ENCODE data around the gene FST. TPM values are rescaled to one million over a fixed set of nuclear protein-coding genes. Genes with fewer than 3 reads are reported as not detected.

Gene FST
- total RNA-seq, 6 experiments from 2014 or later: 13.1 to 28.2 (median 15.3) TPM

GRCh38 chr5:53446908-53447307 is 33.5 kb upstream of the FST start:
- H3K27me3 ChIP-seq: no peaks in the 10 kb centered on the region
- intact Hi-C loops (cut with DNase I): no loop called here
- DNase-seq (no peak), ATAC-seq (no peak)
- no peaks in the 10 kb centered on the region for H3K36me3 ChIP-seq
- H3K4me3 ChIP-seq: no peak overlapping the region
- TF ChIP-seq, protein P1, sequence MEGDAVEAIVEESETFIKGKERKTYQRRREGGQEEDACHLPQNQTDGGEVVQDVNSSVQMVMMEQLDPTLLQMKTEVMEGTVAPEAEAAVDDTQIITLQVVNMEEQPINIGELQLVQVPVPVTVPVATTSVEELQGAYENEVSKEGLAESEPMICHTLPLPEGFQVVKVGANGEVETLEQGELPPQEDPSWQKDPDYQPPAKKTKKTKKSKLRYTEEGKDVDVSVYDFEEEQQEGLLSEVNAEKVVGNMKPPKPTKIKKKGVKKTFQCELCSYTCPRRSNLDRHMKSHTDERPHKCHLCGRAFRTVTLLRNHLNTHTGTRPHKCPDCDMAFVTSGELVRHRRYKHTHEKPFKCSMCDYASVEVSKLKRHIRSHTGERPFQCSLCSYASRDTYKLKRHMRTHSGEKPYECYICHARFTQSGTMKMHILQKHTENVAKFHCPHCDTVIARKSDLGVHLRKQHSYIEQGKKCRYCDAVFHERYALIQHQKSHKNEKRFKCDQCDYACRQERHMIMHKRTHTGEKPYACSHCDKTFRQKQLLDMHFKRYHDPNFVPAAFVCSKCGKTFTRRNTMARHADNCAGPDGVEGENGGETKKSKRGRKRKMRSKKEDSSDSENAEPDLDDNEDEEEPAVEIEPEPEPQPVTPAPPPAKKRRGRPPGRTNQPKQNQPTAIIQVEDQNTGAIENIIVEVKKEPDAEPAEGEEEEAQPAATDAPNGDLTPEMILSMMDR (IDR thresholded peaks at IDR 0.05): no peak
- no peak for TF ChIP-seq POLR2A (IDR thresholded peaks at IDR 0.05)
- no peak overlapping the region for H3K27ac ChIP-seq
- no peaks in the 10 kb centered on the region for H3K4me1 ChIP-seq
- H3K9me3 ChIP-seq: no peaks in the 10 kb centered on the region
- WGBS (ENCODE audit: insufficient coverage, low coverage, low lambda C conversion rate, missing lambda C conversion rate): 93% methylated on average over 2 of the region's 2 CpGs

DNA sequence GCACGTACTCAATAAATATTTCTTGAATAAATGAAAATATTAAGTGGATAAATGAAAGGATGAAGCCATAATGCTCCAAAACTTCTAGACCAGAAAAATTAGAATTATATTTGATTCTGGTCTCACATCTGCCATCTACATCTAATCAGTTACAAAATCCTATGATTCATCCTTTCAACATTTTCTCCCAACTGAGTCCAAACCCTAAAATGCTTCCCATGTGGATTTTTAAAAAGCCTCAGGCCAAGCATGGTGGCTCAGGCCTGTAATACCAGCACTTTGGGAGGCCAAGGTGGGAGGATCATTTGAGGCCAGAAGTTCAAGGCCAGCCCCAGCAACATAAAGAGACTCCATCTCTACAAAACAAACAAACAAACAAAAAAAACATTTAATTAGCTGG is 31.6 kb upstream of the FST start:
- Histone ChIP-seq H3K4me1 (no peaks in the 10 kb centered on the region), H3K36me3 (no peaks in the 10 kb centered on the region), H3K9me3 (no peaks in the 10 kb centered on the region), H3K27ac (no peak overlapping the region), H3K4me3 (no peak overlapping the region), H3K27me3 (no peaks in the 10 kb centered on the region)
- DNase-seq: no peak
- 80% methylated on average over 1 of the region's 1 CpG for WGBS (ENCODE audit: insufficient coverage, low coverage, low lambda C conversion rate, missing lambda C conversion rate)
- ATAC-seq: no peak
- TF ChIP-seq POLR2A (IDR thresholded peaks at IDR 0.05): no peak
- TF ChIP-seq, protein P1 (IDR thresholded peaks at IDR 0.05): no peak
- intact Hi-C loops (cut with DNase I): no loop called here

DNA sequence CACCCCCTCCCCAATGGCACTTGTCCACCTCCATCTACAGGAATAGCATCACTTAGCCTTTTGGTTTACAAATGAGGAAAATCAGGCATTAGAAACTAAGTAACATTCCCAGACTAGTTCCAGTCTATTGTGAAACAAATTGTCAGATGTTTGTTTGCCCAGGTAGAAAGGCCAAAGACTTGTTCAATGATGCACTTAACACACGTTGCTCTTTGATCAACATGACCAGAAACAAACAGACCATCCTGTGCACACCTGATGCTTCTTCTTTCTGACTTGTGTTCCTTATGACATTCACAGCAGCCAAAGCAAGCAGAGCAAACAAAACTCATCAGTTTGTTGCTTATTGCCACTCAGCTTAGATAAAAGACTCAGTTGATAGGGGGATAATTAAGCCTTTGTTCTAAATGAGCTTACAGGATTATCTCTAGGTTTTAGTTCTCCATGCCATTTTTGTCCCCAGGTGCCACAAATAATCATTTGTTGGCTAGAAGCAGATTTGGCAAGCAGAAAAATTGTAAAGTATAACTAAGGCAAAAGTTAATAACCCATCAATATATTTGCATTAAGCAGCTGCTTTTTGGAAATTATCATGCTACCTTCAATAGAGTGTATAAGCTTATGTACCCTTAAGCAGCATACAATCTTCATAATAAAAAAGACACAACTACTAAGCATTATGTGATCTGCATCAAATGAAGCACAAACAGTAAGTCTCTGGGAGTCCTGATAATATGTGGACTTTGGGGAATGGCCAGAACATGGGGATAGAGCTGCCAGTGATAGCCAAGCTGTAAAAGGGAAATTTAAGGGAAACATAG is 26.3 kb upstream of the FST start:
- 0% methylated on average over 1 of the region's 1 CpG for WGBS (ENCODE audit: insufficient coverage, low coverage, low lambda C conversion rate, missing lambda C conversion rate)
- TF ChIP-seq POLR2A (IDR thresholded peaks at IDR 0.05): no peak
- TF ChIP-seq, protein P1 (IDR thresholded peaks at IDR 0.05): no peak
- DNase-seq (no peak), ATAC-seq (peak; percentile 73 to 84 (median 78))
- Histone ChIP-seq H3K4me1 (no peaks in the 10 kb centered on the region), H3K27me3 (no peaks in the 10 kb centered on the region), H3K27ac (peak overlapping the region in 1 of 3 donors; percentile 2), H3K9me3 (no peaks in the 10 kb centered on the region), H3K36me3 (no peaks in the 10 kb centered on the region), H3K4me3 (no peak overlapping the region)
- intact Hi-C loops (cut with DNase I): no loop called here

DNA sequence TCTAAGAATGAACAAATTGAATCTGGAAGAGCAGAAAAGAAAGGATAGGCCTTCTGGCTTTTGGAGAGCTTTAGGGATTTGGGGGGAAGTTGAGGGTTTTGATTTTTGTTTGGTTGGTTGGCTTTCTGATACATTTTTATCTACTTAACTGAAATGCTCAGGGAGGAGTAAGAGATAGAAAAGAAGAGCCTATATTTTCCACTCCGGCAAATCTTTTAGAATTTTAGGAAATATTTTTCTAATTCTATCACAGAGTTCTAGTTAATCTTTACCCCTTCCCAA is 25.8 kb upstream of the FST start:
- no peaks in the 10 kb centered on the region for H3K9me3 ChIP-seq
- 90% methylated on average over 1 of the region's 1 CpG for WGBS (ENCODE audit: insufficient coverage, low coverage, low lambda C conversion rate, missing lambda C conversion rate)
- no peaks in the 10 kb centered on the region for H3K36me3 ChIP-seq
- H3K27ac ChIP-seq: no peak overlapping the region
- H3K4me1 ChIP-seq: no peaks in the 10 kb centered on the region
- H3K4me3 ChIP-seq: no peak overlapping the region
- intact Hi-C loops (cut with DNase I): no loop called here
- DNase-seq: no peak
- TF ChIP-seq POLR2A (IDR thresholded peaks at IDR 0.05): no peak
- TF ChIP-seq, protein P1 (IDR thresholded peaks at IDR 0.05): no peak
- no peaks in the 10 kb centered on the region for H3K27me3 ChIP-seq
- no peak for ATAC-seq
